HG03159 (cell line): ENCODE data around the gene HS6ST1.
A peak's percentile ranks its signal among the peaks of the same experiment; 100 is the strongest.
"Not testable (repeated sequence)": the region's sequence is repeated elsewhere in the genome, so short reads cannot be mapped to it uniquely, and the experiment has no call there.

Experiments used
- ATAC-seq: cut with Tn5 transposase; IDR thresholded peaks from one replicate; pipeline ENCODE4 v1.9.1; 2021; ENCODE audit warnings: mild to moderate bottlenecking, moderate library complexity; ENCODE audit not compliant: unreplicated experiment

The HS6ST1 gene

DNA sequence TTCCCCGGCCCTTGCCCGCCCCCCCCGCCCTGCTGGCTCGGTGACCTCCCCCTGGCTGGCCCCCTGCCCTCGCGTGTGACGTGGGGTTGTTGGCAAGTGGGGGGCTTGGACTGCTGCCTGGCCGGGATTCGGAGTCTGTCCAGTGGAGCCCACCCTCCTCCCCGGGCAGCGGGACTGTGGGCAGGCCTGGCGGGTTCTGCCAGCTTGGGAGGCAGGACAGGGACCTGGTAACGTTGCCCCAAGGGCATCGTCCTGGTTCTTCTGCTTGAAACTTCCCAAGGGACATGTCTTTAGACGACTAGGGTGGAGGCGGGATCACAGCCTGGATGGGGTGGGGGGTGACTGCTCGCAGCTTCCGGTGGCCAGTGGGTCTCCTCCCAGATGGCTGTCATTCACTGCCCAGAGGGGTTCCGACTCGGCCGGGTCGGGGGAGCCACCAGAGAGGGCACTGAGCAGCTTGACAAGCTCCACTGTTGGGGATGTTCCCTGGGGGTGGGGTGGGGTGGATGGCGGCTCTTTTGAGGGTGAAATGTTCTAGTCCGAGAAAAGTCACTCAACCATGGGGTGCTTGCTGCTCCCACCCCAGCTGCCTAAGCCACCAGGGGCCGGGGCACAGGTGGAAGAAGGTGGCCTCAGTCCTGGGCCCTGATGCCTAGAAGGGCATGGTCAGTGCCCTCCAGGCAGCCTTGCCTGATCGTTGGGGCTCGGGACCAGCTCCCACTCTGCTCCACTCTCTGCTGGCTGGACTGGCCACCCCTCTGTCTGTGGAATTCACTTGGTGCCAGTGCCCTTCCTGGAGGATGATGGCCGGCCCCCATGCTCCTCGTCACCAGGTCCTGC is 4.3 kb upstream of the HS6ST1 start:
- no peak for ATAC-seq

DNA sequence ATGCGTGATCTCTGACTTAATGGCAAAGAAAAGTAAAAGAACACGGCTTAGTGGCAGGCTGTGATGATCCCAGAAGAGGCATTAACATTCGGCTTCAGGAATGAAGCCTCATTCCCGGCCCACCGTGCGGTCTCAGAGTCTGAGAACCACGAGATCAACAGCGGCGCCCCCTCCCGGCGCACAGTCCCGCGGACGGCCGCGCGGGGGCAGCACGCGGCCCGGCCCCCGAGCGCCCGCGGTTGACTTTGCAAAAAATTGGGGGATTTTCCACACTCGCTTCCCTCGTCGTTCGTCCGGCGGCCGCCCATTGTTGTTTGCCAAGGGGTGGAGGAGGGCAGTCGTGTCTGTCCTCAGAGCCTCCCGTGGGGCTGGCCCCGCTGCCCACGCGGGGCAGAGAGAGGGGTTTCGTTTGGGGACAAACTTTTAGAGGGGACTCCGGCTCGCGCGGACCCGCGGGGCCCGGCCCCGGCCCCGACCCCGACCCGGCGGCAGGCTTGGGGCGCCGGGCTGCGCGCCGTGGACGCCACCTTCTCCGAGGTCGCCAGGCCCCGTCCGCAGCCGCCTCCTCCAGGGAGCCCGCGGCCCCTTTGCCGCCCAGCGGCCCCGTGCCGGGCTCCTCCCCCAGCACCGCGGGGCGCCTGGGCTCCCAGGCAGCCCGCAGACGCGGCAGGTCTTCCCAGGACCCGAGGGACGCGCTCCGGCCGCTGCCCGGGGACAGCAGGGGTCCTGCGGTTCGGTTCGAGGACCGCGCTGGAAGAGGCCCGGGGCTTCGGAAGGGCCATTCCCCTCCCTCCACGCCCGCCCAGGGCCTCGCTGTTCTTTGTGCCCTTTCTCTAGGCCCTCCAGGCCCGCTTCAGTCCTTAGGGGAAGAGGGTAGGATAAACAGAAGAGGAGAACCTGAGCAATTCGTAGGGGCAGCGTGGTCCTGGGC is 3.4 kb upstream of the HS6ST1 start:
- peak; percentile 56 for ATAC-seq

- ATAC-seq, result no peak
Observed at GRCh38 chr2:128320906-128321771, 2.5 kb upstream of the HS6ST1 start.

- no peak for ATAC-seq
Observed at GRCh38 chr2:128320192-128320905, 1.7 kb upstream of the HS6ST1 start.

GRCh38 chr2:128319631-128320191 is 1.0 kb upstream of the HS6ST1 start:
- ATAC-seq, result no peak

DNA sequence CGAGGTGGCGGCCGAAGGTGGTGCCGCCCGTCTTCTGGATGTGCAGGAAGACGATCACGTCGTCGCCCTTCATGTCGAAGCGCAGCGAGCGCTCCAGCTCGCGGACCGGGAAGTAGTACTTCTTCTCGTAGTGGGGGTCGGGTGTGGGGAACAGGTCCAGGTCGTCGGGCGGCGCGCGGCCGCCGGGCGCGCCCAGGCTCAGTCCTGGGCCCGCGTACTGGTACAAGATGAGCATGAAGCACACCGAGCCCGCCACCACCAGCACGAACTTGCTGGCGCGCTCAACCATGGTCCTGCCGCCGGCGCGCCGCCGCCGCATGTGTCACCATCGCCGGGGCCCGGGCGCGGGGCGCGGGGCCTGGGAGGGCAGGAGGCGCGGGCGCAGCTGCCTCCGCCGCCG is 423 bp downstream of the HS6ST1 start:
- peak; percentile 15 for ATAC-seq

DNA sequence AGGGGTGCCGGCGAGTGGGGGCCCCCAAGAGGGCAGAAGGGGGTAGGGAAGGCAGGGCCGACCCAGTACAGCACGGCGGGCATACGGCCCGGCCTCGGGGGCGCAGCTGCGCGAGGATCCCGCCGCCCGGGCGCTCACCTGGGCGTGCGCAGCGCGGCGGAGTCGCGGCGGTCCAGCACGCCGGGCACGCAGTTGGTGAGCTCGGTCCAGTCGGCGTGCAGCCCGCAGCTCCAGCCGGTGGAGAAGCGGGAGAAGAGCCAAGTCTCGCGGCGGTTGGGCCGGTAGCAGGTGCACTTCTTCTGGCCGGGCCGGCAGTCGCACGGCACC is 806 bp downstream of the HS6ST1 start:
- ATAC-seq, result not testable (repeated sequence)

DNA sequence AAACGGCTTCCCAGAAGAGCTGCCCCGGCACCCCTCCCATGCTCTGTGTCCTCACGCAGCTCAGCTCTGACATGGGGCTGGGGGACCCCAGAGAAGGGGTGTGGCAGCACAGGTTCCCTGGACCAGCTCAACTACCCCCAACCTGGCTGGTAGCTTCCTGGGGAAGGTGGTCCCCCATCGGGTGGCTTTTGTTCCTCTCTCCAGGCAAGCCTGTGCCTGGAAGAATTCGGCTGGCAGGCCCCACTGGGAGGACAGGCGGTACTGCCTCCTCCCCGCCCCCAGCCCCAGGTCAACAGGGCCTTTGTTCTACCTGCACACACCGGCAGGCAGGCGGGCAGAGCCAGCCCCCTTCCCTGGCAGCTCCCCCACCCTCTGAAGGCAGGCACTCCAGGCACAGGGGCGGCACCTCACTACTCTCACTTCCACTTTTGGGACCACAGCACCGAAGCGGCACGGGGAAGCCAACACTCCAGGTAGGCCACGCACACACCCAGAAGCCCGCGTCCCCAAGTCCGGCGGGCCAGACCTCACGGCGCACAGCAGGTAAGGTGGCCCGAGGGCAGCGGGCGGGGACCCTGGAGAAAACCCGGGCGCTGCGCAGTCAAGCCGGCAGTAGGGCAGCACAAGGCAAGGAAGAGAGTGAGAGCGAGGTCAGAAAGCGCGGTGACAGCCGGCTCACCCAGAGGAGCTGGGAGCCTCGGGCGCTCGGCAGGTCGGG is 1.3 kb downstream of the HS6ST1 start:
- ATAC-seq, result peak; percentile 48

GRCh38 chr2:128316777-128317180 is 1.9 kb downstream of the HS6ST1 start:
- no peak for ATAC-seq

DNA sequence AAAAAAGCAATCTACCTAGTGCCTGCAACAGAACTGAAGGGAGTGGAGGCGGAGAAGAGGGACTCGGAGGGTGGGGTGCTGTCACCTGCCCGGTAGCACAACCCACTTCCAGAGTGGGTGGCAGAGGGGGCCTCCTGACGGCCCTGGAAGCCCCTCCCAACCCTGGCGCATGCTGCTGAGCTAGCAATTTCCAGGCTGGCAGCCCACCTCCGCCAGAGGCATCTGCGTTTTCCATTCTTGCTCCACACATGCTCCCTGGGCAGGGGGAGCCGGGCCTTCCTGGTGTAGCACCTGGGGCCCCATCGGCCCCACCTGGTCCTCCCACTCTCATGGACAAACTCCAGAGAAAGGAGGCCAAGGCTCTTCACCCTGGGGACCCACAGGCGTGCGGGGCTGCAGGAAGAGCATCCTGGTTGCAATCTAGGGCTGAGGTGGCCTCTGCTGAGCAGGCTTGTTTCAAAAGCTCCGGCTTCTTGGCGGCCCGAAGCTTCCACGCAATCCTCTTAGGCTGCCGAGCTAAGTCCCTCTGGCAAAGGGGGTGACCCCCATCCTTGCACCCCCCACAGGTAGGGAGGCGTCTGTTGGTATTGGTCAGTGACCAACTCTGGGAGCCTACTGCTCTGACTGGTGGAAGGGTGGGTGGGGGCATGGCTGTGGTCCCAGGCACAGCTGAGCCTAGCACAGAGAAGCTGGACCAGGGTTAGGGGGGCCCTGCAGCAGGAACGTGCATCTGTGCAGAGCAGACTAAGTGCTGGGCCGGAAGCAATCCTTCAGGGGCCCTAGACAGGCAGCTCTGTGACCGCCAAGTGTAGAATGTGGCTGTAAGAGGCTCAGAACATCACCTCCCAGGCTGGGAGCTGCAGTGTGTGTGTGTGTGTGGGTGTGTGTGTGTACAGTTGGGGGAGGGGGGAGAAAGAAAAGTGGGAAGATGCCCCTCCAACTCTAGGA is 2.6 kb downstream of the HS6ST1 start:
- ATAC-seq, result no peak

GRCh38 chr2:128315122-128315828 is 3.4 kb downstream of the HS6ST1 start:
- no peak for ATAC-seq

DNA sequence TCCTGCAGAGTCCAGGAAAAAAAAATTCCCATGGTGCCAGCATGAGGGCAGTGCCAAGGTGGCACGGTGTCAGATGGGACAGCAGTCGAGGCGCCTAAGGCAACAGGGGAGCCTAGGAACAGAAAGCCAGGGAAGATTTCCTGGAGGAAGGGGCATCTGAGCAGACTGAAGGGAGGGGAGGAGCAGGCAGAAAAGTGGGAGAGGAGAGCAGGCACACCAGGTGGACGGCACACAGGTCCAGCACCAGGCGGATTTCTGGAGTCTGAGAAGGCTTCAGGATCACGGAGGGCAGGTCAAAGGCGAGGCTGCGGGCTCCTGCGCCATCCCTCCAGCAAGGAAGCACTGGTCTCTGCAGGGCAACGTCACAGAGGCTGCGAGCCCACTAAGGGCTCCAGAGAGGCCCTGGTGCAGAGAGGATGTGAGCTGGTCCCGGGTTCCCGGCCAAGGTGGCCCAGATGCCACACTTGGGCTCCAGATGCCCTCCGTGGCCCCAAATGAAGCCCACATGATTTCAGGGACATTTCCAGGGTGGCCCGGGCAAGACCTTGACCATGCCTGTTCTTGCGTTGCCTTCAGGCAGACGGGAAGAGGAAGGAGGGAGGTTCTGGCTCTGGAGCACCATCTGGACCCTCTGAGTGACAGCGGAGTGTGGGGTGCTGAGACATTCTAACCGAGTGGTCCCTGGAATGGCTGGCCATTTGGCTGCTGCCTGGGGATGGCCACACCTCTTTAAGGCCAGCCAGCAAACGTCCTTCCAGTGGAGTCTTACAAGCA is 4.1 kb downstream of the HS6ST1 start:
- ATAC-seq, result no peak

- ATAC-seq, result no peak
Observed at GRCh38 chr2:128313931-128314347, 4.7 kb downstream of the HS6ST1 start.

GRCh38 chr2:128313091-128313836 is 5.4 kb downstream of the HS6ST1 start:
- no peak for ATAC-seq

DNA sequence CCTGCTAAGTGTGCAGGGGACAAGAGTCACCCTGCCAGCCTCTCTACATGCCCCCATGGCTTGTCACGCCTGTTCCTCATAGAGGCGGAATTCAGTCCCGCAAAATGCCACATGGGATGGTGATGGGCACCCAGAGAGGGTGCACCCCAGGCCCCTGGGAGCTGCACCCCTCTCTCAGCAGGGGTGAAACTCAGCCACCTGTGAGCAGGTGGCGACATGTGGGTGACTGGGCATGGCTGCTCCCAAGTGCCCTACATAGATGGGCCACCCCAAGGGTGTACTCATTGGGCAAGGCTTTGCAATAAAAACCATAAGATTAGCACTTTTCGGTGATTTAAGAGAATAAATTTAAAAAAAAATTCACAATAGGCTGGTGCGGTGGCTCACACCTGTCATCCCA is 6.3 kb downstream of the HS6ST1 start:
- no peak for ATAC-seq

GRCh38 chr2:128311755-128312341 is 6.8 kb downstream of the HS6ST1 start:
- no peak for ATAC-seq
